GM19351 (cell line): Measurements from ENCODE around the gene TEDC1.

ENCODE experiments used
- ATAC-seq: cut with Tn5 transposase; IDR thresholded peaks from one replicate; pipeline ENCODE4 v1.9.1; 2021; ENCODE audit warnings: mild to moderate bottlenecking, moderate library complexity; ENCODE audit not compliant: unreplicated experiment

Gene TEDC1

GRCh38 chr14:105473033-105473676, 17.9 kb upstream of the TEDC1 start:
- ATAC-seq, result no peak

- no peak for ATAC-seq
Observed at GRCh38 chr14:105473677-105474482, 17.2 kb upstream of the TEDC1 start.

- no peak for ATAC-seq
Observed at GRCh38 chr14:105474483-105475268, 16.4 kb upstream of the TEDC1 start, which contains the start of gene CRIP2. Gene CRIP2, plus strand, starts transcription at chr14:105474821. Its CDS starts 42 bp downstream, at chr14:105474863.

GRCh38 chr14:105475269-105476096, 15.6 kb upstream of the TEDC1 start:
- no peak for ATAC-seq

- ATAC-seq, result no peak
Observed at GRCh38 chr14:105476097-105476830, 14.8 kb upstream of the TEDC1 start.

GRCh38 chr14:105476831-105477659, 14.0 kb upstream of the TEDC1 start:
- no peak for ATAC-seq

- no peak for ATAC-seq
Observed at GRCh38 chr14:105477660-105478397, 13.2 kb upstream of the TEDC1 start.

- no peak for ATAC-seq
Observed at GRCh38 chr14:105478398-105479251, 12.4 kb upstream of the TEDC1 start.

GRCh38 chr14:105479431-105480158, 11.5 kb upstream of the TEDC1 start:
- no peak for ATAC-seq

GRCh38 chr14:105480199-105480746, 10.8 kb upstream of the TEDC1 start:
- ATAC-seq, result no peak

- peak; percentile 55 for ATAC-seq
Observed at GRCh38 chr14:105480807-105481801, 9.9 kb upstream of the TEDC1 start.

- ATAC-seq, result peak; percentile 62
Observed at GRCh38 chr14:105481886-105482457, 9.1 kb upstream of the TEDC1 start.

GRCh38 chr14:105482486-105483110, 8.4 kb upstream of the TEDC1 start:
- ATAC-seq, result no peak

GRCh38 chr14:105483300-105484068, 7.6 kb upstream of the TEDC1 start:
- no peak for ATAC-seq
